Ectodermal cell (in vitro differentiated cells): ENCODE data around the gene ADGRG1.
"Not testable (repeated sequence)": the region's sequence is repeated elsewhere in the genome, so short reads cannot be mapped to it uniquely, and the experiment has no call there.

ENCODE experiments used
- H3K27ac ChIP-seq: 2 replicates; pipeline ENCODE4 v1.7.0; 2013; ENCODE audit warnings: mild to moderate bottlenecking, low read depth, low read length; ENCODE audit not compliant: insufficient read depth, poor library complexity, severe bottlenecking
- H3K27me3 ChIP-seq: 2 replicates; pipeline ENCODE4 v1.7.0; 2013; ENCODE audit warnings: mild to moderate bottlenecking, low read length; ENCODE audit not compliant: insufficient read depth, control insufficient read depth, poor library complexity, severe bottlenecking
- H3K36me3 ChIP-seq: one replicate; pipeline ENCODE4 v1.7.0; 2013; ENCODE audit warnings: low read length; ENCODE audit not compliant: control insufficient read depth, insufficient read depth
- H3K4me1 ChIP-seq: one replicate; pipeline ENCODE4 v1.7.0; 2013; ENCODE audit warnings: low read length; ENCODE audit not compliant: control insufficient read depth, insufficient read depth
- H3K4me3 ChIP-seq: 2 replicates; pipeline ENCODE4 v1.7.0; 2013; ENCODE audit warnings: low read depth, low read length, control low read depth; ENCODE audit not compliant: insufficient read depth
- H3K9me3 ChIP-seq: 2 replicates; pipeline ENCODE4 v1.7.0; 2013; ENCODE audit warnings: mild to moderate bottlenecking, low read length, moderate library complexity; ENCODE audit not compliant: control insufficient read depth
- WGBS, 2 experiments: methylation state at CpG; one replicate each; pipeline ENCODE4 v1.1.7; 2013; ENCODE audit warnings: missing lambda C conversion rate in 2 of 2; 5-methylcytosine and 5-hydroxymethylcytosine counted together

Gene ADGRG1

DNA sequence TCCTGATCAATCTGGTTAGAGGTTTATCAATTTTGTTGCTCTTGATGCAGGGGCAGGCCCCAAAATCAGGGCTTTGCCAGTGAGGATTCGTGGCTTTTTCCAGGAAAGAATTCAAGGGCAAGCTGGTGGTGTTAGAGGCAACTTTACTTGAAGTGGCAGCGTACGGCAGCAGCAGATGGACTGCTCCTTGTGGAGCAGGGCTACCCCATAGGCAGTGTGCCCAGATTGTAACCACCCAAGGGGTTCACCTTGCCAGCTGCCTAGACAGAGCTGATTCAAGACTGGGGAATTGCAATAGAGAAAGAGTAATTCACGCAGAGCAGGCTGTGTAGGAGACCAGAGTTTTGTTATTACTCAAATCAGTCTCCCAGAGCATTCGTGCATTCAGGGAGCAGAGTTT lies 82.9 kb downstream of the ADGRG1 start:
- 93 to 96% methylated on average over 5 of the region's 5 CpGs for WGBS, 2 experiments
- Histone ChIP-seq H3K36me3 (no peaks in the 10 kb centered on the region), H3K27me3 (no peaks in the 10 kb centered on the region)

DNA sequence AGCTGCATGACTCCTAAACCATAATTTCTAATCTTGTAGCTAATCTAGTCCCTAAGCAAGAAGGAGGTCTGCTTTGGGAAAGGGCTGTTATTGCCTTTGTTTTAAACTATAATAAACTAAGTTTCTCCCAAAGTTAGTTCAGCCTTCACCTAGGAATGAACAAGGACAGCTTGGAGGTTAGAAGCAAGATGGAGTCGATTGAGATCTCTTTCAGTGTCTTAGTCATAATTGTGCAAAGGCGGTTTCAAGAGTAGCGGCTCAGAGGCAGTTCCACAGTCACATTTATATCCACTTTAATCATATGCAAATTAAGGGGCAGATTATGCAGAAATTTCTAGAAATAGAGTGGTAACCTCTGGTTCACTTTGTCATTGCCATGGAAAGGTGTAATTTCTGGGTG lies 83.6 kb downstream of the ADGRG1 start:
- 85 to 93% methylated on average over 2 to 3 of the region's 3 CpGs for WGBS, 2 experiments
- Histone ChIP-seq H3K9me3 (no peaks in the 10 kb centered on the region), H3K4me3 (no peak overlapping the region), H3K36me3 (no peaks in the 10 kb centered on the region), H3K27ac (no peak overlapping the region), H3K27me3 (no peaks in the 10 kb centered on the region), H3K4me1 (no peaks in the 10 kb centered on the region)

More for the DNA sequence above, 82.9 kb downstream of the ADGRG1 start:
- no peaks in the 10 kb centered on the region for H3K4me1 ChIP-seq
- H3K9me3 ChIP-seq, result no peaks in the 10 kb centered on the region
- H3K4me3 ChIP-seq, result no peak overlapping the region
- no peak overlapping the region for H3K27ac ChIP-seq

DNA sequence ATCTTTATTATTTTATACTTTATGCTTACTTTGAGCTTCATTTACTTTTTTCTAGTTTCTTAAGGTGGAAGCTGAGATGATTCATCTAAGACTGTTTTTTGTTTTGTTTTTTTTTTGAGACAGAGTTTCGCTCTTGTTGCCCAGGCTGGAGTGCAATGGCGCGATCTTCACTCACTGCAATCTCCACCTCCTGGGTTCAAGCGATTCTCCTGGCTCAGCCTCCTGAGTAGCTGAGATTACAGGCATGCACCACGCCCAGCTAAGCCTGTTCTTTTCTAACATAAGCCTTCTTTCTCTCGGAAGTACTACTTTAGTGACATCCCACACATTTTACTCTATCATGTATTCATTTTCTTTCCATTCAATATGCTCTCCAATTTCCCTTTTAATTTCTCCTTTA lies 84.1 kb downstream of the ADGRG1 start:
- WGBS, 2 experiments, result 85 to 89% methylated on average over 6 of the region's 6 CpGs
- not testable (repeated sequence) for H3K9me3 ChIP-seq, H3K36me3 ChIP-seq, H3K4me1 ChIP-seq, H3K27ac ChIP-seq, H3K27me3 ChIP-seq, H3K4me3 ChIP-seq

DNA sequence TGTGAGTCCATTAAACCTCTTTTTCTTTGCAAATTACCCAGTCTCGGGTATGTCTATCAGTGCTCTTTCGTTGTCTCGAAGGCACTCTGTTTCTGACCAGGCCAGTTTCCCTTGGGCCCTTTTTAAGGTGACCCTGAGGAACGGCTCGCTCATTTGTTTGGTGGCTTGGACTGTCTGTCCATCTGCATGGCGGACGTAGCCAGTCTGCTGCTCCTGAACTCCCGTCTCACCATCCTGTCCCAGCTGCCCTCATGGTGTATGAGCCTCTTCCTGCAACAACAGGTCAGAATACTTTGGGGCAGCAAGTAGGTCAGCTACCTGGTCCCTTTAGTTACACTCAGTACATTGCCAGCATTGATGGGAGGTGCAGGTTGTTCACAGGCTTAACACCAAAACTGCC lies 85.2 kb downstream of the ADGRG1 start:
- no peaks in the 10 kb centered on the region for H3K4me1 ChIP-seq
- no peak overlapping the region for H3K27ac ChIP-seq
- H3K27me3 ChIP-seq, result no peaks in the 10 kb centered on the region
- no peak overlapping the region for H3K4me3 ChIP-seq
- no peaks in the 10 kb centered on the region for H3K36me3 ChIP-seq
- no peaks in the 10 kb centered on the region for H3K9me3 ChIP-seq
- WGBS, 2 experiments, result 91 to 97% methylated on average over 8 of the region's 8 CpGs

DNA sequence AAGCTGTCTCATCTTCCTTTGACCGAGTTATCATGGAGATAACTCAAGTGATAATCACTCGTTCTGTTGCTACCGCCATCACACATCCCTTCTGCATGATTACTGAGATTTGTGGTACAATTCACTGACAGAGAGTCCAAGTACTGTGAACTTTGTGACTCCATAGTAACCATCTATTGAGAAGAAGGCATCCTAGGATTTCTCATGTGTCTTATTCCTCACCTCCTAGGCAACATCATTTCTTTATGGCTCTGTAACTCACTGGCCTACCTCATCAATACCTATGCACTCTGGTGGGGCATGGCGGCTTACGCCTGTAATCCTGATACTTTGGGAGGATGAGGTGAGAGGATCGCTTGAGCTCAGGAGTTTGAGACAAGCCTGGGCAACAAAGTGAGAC lies 85.6 kb downstream of the ADGRG1 start:
- Histone ChIP-seq H3K27me3 (no peaks in the 10 kb centered on the region), H3K4me1 (no peaks in the 10 kb centered on the region), H3K4me3 (no peak overlapping the region), H3K36me3 (no peaks in the 10 kb centered on the region), H3K27ac (no peak overlapping the region), H3K9me3 (no peaks in the 10 kb centered on the region)
- WGBS, 2 experiments, result 90% methylated on average over 6 of the region's 6 CpGs
